Sigmoid colon (tissue), 4 donors: Measurements from ENCODE around the gene NR2C2.

ENCODE experiments used
- EP300 ChIP-seq, 4 donors: sonication (generic); formaldehyde crosslinking; IDR thresholded peaks; one replicate each; pipeline ENCODE4 v1.6.1; 2017; ENCODE audit warnings: antibody characterized with exemption in 4 of 4
- POLR2A ChIP-seq, 2 donors: fragments of 450-650 bp; IDR thresholded peaks; one replicate each; pipeline ENCODE4 v1.6.1; 2016; ENCODE audit warnings: antibody characterized with exemption in 2 of 2, mild to moderate bottlenecking in 2 of 2, moderate library complexity in 2 of 2
- POLR2AphosphoS5 ChIP-seq, 4 donors: sonication (generic); formaldehyde crosslinking; IDR thresholded peaks; one replicate each; pipeline ENCODE4 v1.6.1; 2017; ENCODE audit warnings: antibody characterized with exemption in 4 of 4
- TF ChIP-seq, protein P1 (sequence below), 4 experiments: fragments of 450-650 bp in 3 of 4; fragments of 200-600 bp in 1 of 4; IDR thresholded peaks; one replicate each; pipeline ENCODE4 v1.5.1; 2016 to 2019; ENCODE audit warnings: antibody characterized with exemption in 4 of 4, mild to moderate bottlenecking in 3 of 4, moderate library complexity in 2 of 4

DNA sequence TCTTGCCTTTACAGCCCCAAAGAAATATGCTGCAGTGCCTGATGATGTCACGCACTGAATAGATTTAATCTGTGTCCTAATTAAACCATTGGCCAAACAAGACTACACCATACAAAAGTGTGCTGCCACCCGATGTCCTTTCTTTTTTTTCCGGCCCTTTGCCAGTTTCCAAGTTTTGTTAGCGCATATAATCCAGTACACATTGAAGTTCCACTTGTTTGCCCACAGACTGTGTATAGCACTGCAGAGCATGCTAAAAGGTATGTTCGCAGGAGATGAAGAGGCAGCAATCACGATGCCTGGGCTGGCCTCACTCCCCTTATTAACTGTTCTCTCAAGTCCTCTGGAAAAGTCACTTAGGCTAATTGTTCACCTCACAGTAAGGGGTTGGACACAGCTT is 90.9 kb downstream of the NR2C2 start:
- TF ChIP-seq, protein P1, sequence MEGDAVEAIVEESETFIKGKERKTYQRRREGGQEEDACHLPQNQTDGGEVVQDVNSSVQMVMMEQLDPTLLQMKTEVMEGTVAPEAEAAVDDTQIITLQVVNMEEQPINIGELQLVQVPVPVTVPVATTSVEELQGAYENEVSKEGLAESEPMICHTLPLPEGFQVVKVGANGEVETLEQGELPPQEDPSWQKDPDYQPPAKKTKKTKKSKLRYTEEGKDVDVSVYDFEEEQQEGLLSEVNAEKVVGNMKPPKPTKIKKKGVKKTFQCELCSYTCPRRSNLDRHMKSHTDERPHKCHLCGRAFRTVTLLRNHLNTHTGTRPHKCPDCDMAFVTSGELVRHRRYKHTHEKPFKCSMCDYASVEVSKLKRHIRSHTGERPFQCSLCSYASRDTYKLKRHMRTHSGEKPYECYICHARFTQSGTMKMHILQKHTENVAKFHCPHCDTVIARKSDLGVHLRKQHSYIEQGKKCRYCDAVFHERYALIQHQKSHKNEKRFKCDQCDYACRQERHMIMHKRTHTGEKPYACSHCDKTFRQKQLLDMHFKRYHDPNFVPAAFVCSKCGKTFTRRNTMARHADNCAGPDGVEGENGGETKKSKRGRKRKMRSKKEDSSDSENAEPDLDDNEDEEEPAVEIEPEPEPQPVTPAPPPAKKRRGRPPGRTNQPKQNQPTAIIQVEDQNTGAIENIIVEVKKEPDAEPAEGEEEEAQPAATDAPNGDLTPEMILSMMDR (IDR thresholded peaks at IDR 0.05), result no peak
- TF ChIP-seq POLR2AphosphoS5 (IDR thresholded peaks at IDR 0.05) (no peak), POLR2A (IDR thresholded peaks at IDR 0.05) (no peak), EP300 (IDR thresholded peaks at IDR 0.05) (no peak)
